Adrenal gland (tissue), 5 donors: ENCODE measurements around the gene OTUD6A.

Source experiments
- POLR2A ChIP-seq, 2 donors: fragments of 450-650 bp; IDR thresholded peaks; one replicate each; pipeline ENCODE4 v1.6.1; 2017; ENCODE audit warnings: antibody characterized with exemption in 2 of 2, mild to moderate bottlenecking in 2 of 2, moderate library complexity in 1 of 2
- TF ChIP-seq, protein P1 (sequence below), 6 experiments: fragments of 450-650 bp in 4 of 6; fragments of 200-600 bp in 2 of 6; sonication (generic) in 1 of 6; IDR thresholded peaks; 1 replicate in 5 of 6; 2 replicates in 1 of 6; pipeline versions ENCODE4 v1.5.1 to v1.8.0; 2016 to 2021; ENCODE audit warnings: antibody characterized with exemption in 6 of 6, mild to moderate bottlenecking in 2 of 6, moderate library complexity in 1 of 6
- donor health status: DM: no; HTN: no; CAD: no.

DNA sequence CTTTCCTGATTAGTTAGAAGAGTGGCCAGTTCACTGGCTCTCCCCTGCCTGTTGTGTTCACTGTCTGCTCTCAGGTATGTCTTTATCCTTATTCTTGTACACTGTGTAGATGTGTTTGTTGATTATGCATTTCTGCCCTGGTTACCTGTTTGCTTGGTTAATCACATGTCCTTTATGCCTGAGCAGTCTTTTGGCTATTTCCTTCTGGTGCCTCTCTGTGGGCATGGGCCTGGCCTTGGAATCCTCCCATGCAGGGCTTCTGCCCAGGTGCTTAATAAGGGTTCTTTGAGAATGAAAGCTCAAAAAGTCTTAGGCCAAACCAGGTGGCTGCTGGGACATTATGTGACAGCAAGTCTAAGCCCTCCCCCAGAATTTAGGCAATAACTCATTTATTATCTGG is 26.5 kb downstream of the OTUD6A start:
- TF ChIP-seq, protein P1, sequence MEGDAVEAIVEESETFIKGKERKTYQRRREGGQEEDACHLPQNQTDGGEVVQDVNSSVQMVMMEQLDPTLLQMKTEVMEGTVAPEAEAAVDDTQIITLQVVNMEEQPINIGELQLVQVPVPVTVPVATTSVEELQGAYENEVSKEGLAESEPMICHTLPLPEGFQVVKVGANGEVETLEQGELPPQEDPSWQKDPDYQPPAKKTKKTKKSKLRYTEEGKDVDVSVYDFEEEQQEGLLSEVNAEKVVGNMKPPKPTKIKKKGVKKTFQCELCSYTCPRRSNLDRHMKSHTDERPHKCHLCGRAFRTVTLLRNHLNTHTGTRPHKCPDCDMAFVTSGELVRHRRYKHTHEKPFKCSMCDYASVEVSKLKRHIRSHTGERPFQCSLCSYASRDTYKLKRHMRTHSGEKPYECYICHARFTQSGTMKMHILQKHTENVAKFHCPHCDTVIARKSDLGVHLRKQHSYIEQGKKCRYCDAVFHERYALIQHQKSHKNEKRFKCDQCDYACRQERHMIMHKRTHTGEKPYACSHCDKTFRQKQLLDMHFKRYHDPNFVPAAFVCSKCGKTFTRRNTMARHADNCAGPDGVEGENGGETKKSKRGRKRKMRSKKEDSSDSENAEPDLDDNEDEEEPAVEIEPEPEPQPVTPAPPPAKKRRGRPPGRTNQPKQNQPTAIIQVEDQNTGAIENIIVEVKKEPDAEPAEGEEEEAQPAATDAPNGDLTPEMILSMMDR (IDR thresholded peaks at IDR 0.05), result no peak
- no peak for TF ChIP-seq POLR2A (IDR thresholded peaks at IDR 0.05)
